HG03460 (cell line): ENCODE results near the gene SECTM1.

Experiments used
- ATAC-seq: cut with Tn5 transposase; IDR thresholded peaks from one replicate; pipeline ENCODE4 v1.9.1; 2021; ENCODE audit not compliant: unreplicated experiment

SECTM1 gene

GRCh38 chr17:82317394-82318168 lies 16.0 kb downstream of the SECTM1 start, which contains the start of gene CD7:
CD7 (minus strand) TSS chr17:82317608; CDS start chr17:82317495, 113 bp downstream.
- no peak for ATAC-seq

- ATAC-seq: no peak
Measured at GRCh38 chr17:82316651-82317393, 16.7 kb downstream of the SECTM1 start.

DNA sequence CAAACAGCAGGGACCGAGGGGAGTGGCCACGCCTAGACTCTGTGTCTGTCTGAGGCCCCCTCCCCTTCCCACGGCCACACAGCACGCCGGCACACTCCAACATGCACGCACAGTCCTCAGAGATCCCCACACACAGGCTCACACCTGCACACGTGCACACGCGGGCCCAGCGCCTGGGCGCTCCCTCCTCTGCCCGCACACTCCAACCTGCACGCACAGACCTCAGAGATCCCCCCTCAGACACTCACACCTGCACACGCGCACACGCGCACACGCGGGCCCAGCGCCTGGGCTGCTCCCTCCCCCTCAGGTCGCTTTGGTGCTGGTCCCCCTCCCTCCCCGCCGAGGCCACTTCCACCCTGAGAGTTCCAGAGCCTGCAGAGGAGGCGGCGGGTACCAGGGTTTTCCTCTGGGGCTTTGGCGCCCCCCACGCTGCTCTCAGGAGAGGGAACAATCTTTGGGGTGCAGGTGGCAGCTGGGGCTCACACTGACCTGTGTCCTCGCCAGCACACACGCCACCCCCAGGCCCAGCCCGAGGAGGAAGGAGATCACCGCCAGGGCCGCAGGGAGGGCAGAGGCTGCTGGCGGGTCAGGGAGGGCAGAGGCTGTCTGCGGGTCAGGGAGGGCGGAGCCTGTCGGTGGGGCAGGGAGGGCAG lies 17.7 kb downstream of the SECTM1 start:
- no peak for ATAC-seq

DNA sequence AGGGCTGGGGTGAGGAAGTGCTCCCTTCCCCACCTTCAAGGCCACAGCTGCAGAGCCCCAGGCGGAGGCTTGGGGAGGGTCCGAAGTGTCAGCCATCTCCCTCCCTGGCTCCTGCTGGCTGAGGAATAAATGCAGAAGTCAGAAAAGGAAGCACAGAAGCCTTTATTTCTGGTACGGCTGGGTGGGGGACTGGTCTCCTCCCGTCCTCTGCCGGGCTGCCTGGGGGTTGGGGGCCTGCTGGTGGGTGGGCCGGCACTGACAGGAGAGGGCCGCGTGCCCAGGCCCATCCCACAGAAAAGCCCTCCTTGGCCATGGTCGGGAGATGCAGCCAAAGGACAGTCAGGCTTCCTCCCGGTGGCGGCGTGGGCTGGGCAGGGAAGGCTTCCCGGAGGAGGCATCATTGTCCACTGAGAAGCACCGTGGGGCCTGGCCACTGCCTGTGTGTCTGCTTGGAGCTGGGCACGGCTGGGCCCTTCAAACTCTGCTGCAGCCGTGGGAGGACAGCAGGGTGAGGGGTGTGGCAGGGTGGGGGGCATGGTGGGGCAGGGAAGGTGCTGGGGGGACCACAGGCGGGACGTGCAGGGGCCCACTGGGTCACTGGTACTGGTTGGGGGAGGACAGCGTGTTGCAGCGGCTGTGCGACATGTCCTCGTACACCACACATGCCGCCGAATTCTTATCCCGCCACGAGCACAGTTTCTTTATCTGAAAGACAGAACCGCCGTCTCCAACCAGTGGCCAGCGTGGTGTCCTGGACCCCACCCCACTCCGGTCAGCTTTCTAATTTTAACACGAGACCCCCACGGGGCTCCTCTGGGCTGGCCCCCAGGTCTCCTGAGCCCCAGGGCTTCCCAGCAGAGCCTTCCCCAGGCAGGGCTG lies 18.6 kb downstream of the SECTM1 start:
- ATAC-seq: no peak

DNA sequence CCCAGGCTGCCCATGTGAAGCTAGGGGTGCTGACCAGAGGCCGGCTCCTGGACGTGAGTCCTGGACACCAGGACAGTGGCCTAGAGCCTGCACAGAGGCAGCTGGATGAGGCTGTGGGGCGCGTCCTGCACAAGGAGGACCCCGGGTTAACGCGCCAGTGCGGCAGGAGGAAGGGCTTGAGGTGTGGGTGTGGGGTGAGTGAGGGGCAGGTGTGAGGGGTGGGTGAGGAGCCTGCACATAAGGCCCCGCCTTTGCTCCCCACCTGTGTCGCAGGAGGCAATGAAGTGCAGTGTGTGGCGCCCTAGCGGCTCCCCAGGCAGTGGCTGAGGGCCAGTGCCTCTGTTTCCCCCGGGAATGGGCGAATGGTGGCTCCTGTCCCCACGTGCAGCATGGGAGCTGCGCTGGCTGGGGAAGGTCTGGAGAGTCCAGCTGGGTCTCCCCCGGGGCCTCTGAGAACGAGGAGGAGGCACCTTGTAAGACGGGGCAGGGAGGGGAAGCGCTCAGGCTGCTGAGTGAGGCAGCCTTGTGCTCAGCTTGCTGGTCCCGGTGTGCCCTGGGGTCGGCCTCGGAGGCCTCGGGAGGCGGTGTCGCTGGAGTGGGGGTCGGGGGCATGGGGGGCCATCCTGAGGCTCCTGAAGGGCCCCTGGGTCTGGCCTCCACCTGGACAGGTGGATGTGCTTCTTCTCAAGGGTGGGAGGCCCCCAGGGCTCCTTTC lies 19.4 kb downstream of the SECTM1 start:
- ATAC-seq: no peak

GRCh38 chr17:82313195-82314011 lies 20.2 kb downstream of the SECTM1 start:
- ATAC-seq: no peak

GRCh38 chr17:82311971-82312370 lies 21.6 kb downstream of the SECTM1 start:
- ATAC-seq: no peak

- ATAC-seq: no peak
Measured at GRCh38 chr17:82310877-82311276, 22.7 kb downstream of the SECTM1 start.

GRCh38 chr17:82309656-82310570 lies 23.7 kb downstream of the SECTM1 start:
- ATAC-seq: no peak

DNA sequence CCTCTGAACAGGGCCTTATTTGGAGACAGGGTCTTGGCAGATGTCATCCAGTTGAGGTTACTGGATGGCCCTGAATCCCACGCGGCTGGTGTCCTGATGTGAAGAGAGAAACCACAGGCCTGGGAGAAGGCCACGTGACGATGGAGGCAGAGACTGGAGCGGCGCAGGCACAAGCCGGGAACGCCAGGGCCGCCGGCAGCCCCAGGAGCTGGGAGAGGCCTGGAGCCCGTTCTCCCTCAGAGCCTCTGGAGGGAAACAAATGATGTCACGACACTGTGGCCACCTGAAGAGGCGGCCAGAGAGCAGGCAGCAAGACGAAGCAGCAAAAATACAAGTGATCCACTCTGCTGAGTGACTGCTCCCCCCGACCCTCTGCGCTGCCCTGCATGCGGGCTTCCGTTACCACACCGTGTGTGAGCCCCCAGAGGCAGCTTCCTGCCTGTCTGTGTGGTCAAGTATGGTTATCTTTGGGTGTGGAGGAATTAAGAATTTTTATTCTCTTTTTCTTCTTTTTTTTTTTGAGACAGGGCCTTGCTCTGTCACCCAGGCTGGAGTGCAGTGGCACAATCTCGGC lies 27.8 kb downstream of the SECTM1 start:
- ATAC-seq: no peak

- no peak for ATAC-seq
Measured at GRCh38 chr17:82304826-82305726, 28.5 kb downstream of the SECTM1 start.

GRCh38 chr17:82303944-82304808 lies 29.4 kb downstream of the SECTM1 start:
- no peak for ATAC-seq

DNA sequence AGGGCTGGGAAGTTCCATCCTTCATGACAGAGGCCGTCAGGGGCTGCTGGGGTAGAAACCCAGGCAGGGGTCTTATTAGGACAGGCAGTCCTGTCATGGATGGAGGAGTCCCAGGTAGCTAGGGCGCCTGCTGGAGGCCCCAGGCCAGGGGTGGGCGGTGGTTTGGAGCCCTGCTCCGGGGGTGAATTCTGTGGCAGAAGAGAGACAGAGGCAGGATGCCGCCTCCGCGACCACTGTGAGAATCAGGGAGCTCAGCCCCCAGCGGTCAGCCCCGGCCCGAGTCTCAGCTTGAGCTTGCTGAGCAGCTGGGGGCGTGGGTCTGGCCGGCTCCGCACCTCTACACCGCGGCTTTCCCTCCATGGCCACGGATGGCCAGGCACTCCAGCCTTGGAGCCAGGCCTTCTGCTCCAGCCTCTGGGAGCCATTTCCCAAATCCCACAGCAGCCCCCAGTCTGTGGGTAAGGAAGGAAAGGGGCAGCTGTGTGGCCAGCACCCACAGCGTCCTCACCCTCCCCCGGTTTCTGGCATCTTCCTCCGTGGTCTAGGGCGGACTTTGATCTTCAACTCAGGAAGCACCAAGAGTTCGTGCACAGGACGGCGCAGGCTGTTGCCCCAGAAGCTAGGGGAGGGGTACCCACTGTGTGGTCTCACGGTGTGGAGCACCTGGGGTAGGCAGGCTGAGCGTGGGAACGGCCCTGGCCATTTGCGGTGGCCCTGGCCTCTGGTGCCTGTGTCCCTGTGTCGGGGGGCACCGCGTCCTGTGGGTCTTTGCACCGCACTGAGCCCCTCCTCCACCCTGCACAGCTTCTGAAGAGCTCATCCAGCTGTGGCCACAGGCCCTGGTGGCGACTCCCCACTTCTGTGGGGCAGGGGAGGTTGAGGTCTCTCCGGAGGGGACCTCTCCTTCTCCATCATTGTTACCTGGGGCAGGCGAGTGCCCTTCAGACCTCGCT lies 30.3 kb downstream of the SECTM1 start:
- ATAC-seq: no peak

DNA sequence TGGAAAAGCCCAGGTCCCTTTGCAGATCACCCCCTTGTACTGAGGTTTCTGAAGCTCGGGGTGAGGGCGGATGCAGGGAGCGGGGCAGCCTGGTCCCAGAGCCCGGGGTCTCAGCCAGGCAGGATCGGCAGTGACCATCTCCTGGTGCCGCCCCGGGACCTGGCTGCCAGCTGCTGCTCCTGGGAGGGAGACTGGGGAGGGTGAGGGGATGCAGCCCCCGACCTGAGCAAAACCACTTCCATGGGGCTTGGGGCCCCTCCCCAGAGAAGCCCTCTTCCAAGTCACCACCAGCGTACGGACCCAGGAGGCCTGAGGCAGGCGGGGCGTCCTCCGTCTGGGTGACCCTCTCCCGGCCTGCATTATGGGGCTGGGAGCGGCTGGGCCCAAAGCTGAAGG lies 31.0 kb downstream of the SECTM1 start:
- no peak for ATAC-seq
